GM12873 (cell line): Measurements from ENCODE around the gene TBX10.

ENCODE experiments used
- CTCF ChIP-seq: IDR thresholded peaks from 2 replicates; pipeline ENCODE4 v1.5.1; 2012; ENCODE audit warnings: low read depth, mild to moderate bottlenecking, moderate library complexity, low read length, control low read depth; ENCODE audit not compliant: insufficient read depth; ENCODE audit errors: missing control alignments

Gene TBX10

GRCh38 chr11:67609316-67609715 lies 30.2 kb downstream of the TBX10 start:
- no peak for TF ChIP-seq CTCF

GRCh38 chr11:67608486-67608885 lies 31.1 kb downstream of the TBX10 start:
- TF ChIP-seq CTCF: no peak

GRCh38 chr11:67607507-67607906 lies 32.1 kb downstream of the TBX10 start:
- TF ChIP-seq CTCF: no peak

GRCh38 chr11:67606492-67607295 lies 32.9 kb downstream of the TBX10 start, which contains the start of gene NDUFV1:
Gene NDUFV1 (plus strand): TSS chr11:67606936. CDS start chr11:67607005, 69 bp downstream.
- TF ChIP-seq CTCF: peak; percentile 85

GRCh38 chr11:67606093-67606491 lies 33.5 kb downstream of the TBX10 start:
- TF ChIP-seq CTCF: no peak

- no peak for TF ChIP-seq CTCF
These were observed 34.1 kb downstream of the TBX10 start for GRCh38 chr11:67605231-67606011.

GRCh38 chr11:67604815-67605214 lies 34.7 kb downstream of the TBX10 start:
- no peak for TF ChIP-seq CTCF
